Panc1 (cell line): Measurements from ENCODE around the gene CTCFL.

Source experiments
- POLR2AphosphoS5 ChIP-seq: IDR thresholded peaks from 2 replicates; pipeline ENCODE4 v1.6.1; 2012; ENCODE audit warnings: mild to moderate bottlenecking, low read depth, low read length, moderate library complexity
- REST ChIP-seq, 2 experiments: IDR thresholded peaks; 2 replicates each; pipeline ENCODE4 v1.6.1; 2011 to 2012; ENCODE audit warnings: low read depth in 2 of 2, control low read depth in 1 of 2, low read length in 1 of 2, mild to moderate bottlenecking in 1 of 2, moderate library complexity in 1 of 2; ENCODE audit not compliant: insufficient read depth in 1 of 2
- SIN3A ChIP-seq: IDR thresholded peaks from 2 replicates; pipeline ENCODE4 v1.6.1; 2012; ENCODE audit warnings: low read depth, mild to moderate bottlenecking, low read length, moderate library complexity, borderline replicate concordance; ENCODE audit not compliant: insufficient read depth
- TF ChIP-seq, protein P1 (sequence below): fragments of 450-650 bp; IDR thresholded peaks from 2 replicates; pipeline ENCODE4 v1.5.1; 2017; ENCODE audit warnings: mild to moderate bottlenecking

GRCh38 chr20:57526885-57527460 is 2.0 kb upstream of the CTCFL start:
- TF ChIP-seq, protein P1, sequence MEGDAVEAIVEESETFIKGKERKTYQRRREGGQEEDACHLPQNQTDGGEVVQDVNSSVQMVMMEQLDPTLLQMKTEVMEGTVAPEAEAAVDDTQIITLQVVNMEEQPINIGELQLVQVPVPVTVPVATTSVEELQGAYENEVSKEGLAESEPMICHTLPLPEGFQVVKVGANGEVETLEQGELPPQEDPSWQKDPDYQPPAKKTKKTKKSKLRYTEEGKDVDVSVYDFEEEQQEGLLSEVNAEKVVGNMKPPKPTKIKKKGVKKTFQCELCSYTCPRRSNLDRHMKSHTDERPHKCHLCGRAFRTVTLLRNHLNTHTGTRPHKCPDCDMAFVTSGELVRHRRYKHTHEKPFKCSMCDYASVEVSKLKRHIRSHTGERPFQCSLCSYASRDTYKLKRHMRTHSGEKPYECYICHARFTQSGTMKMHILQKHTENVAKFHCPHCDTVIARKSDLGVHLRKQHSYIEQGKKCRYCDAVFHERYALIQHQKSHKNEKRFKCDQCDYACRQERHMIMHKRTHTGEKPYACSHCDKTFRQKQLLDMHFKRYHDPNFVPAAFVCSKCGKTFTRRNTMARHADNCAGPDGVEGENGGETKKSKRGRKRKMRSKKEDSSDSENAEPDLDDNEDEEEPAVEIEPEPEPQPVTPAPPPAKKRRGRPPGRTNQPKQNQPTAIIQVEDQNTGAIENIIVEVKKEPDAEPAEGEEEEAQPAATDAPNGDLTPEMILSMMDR = peak; percentile 28
- TF ChIP-seq REST (IDR thresholded peaks at IDR 0.05; ENCODE audit: insufficient read depth in 1 of 2, low read depth in 2 of 2, low read length in 1 of 2) (no peak), POLR2AphosphoS5 (no peak), SIN3A (no peak)
